NCI-H146 (cell line): Measurements from ENCODE around the gene CBX4.
A peak's percentile ranks its signal among the peaks of the same experiment; 100 is the strongest.

Experiments used
- DNase-seq: peaks from one replicate; lab custom pipeline; 2025; lab: John Stamatoyannopoulos, UW

CBX4 gene

GRCh38 chr17:79839356-79840268 is at the start of gene CBX4:
Gene CBX4 (minus strand): TSS chr17:79839440. CDS start chr17:79839251, 189 bp downstream.
- DNase-seq, result peak; percentile 96

GRCh38 chr17:79888009-79888540 is 48.8 kb upstream of the CBX4 start:
- DNase-seq, result no peak

GRCh38 chr17:79887451-79887991 is 48.3 kb upstream of the CBX4 start:
- DNase-seq, result no peak

- no peak for DNase-seq
Observed at GRCh38 chr17:79883202-79883601, 44.0 kb upstream of the CBX4 start.

GRCh38 chr17:79878329-79878947 is 39.2 kb upstream of the CBX4 start:
- DNase-seq, result peak; percentile 36

GRCh38 chr17:79877041-79877440 is 37.8 kb upstream of the CBX4 start:
- no peak for DNase-seq

GRCh38 chr17:79875511-79875910 is 36.3 kb upstream of the CBX4 start:
- DNase-seq, result no peak

GRCh38 chr17:79874329-79874981 is 35.2 kb upstream of the CBX4 start:
- DNase-seq, result peak; percentile 16

- DNase-seq, result no peak
Observed at GRCh38 chr17:79873583-79873982, 34.3 kb upstream of the CBX4 start.

GRCh38 chr17:79872762-79873161 is 33.5 kb upstream of the CBX4 start:
- no peak for DNase-seq

GRCh38 chr17:79871131-79871530 is 31.9 kb upstream of the CBX4 start:
- no peak for DNase-seq

GRCh38 chr17:79870540-79870939 is 31.3 kb upstream of the CBX4 start:
- DNase-seq, result no peak

GRCh38 chr17:79866791-79867518 is 27.7 kb upstream of the CBX4 start:
- DNase-seq, result no peak

- no peak for DNase-seq
Observed at GRCh38 chr17:79865351-79866210, 26.3 kb upstream of the CBX4 start.

- no peak for DNase-seq
Observed at GRCh38 chr17:79864617-79865250, 25.5 kb upstream of the CBX4 start.

- DNase-seq, result no peak
Observed at GRCh38 chr17:79864147-79864546, 24.9 kb upstream of the CBX4 start.

- no peak for DNase-seq
Observed at GRCh38 chr17:79862771-79863440, 23.7 kb upstream of the CBX4 start.

- DNase-seq, result no peak
Observed at GRCh38 chr17:79862238-79862637, 23.0 kb upstream of the CBX4 start.

GRCh38 chr17:79861413-79862216 is 22.4 kb upstream of the CBX4 start:
- no peak for DNase-seq
